Measurements from ENCODE around the gene BMP2K. TPM values are rescaled to one million over a fixed set of nuclear protein-coding genes. Genes with fewer than 3 reads are reported as not detected.

Gene BMP2K
- polyA plus RNA-seq, 4 donors = 9.7 to 134 (median 10.9) TPM

- peaks cover 0 to 2% (median 0%) of the 10 kb centered on the region in 3 donors for H3K27me3 ChIP-seq (ENCODE audit: control insufficient read depth in 3 of 3, insufficient read depth in 3 of 3, low read length in 3 of 3)
- 70 to 82% (median 78%) methylated on average over 5 of the region's 5 CpGs for WGBS, 3 donors
- peak in 1 of 2 donors; percentile 26 for DNase-seq
- no peak overlapping the region for H3K4me3 ChIP-seq (ENCODE audit: low read depth in 1 of 3, low read length in 3 of 3)
- no peak for FAIRE-seq
- H3K36me3 ChIP-seq (ENCODE audit: control insufficient read depth in 3 of 3, insufficient read depth in 2 of 3, low read depth in 1 of 3, low read length in 3 of 3) = no peaks in the 10 kb centered on the region
- H3K4me1 ChIP-seq (ENCODE audit: control insufficient read depth in 3 of 3, insufficient read depth in 2 of 3, low read depth in 1 of 3, low read length in 2 of 3) = no peaks in the 10 kb centered on the region
- H3K9me3 ChIP-seq (ENCODE audit: control insufficient read depth in 2 of 2, insufficient read depth in 1 of 2, low read depth in 1 of 2, low read length in 1 of 2) = no peaks in the 10 kb centered on the region
- no peak overlapping the region for H3K27ac ChIP-seq (ENCODE audit: low read depth in 1 of 3, low read length in 2 of 3)
Observed at GRCh38 chr4:78956975-78957374, 180.8 kb downstream of the BMP2K start.

GRCh38 chr4:78960926-78961325 is 184.8 kb downstream of the BMP2K start:
- WGBS, 3 donors = 69 to 79% (median 70%) methylated on average over 3 of the region's 3 CpGs
- Histone ChIP-seq H3K27ac (ENCODE audit: low read depth in 1 of 3, low read length in 2 of 3) (no peak overlapping the region), H3K9me3 (ENCODE audit: control insufficient read depth in 2 of 2, insufficient read depth in 1 of 2, low read depth in 1 of 2, low read length in 1 of 2) (peaks cover 0 to 4% of the 10 kb centered on the region in 2 donors), H3K4me1 (ENCODE audit: control insufficient read depth in 3 of 3, insufficient read depth in 2 of 3, low read depth in 1 of 3, low read length in 2 of 3) (no peaks in the 10 kb centered on the region), H3K27me3 (ENCODE audit: control insufficient read depth in 3 of 3, insufficient read depth in 3 of 3, low read length in 3 of 3) (peaks cover 0 to 2% (median 0%) of the 10 kb centered on the region in 3 donors), H3K36me3 (ENCODE audit: control insufficient read depth in 3 of 3, insufficient read depth in 2 of 3, low read depth in 1 of 3, low read length in 3 of 3) (no peaks in the 10 kb centered on the region), H3K4me3 (ENCODE audit: low read depth in 1 of 3, low read length in 3 of 3) (no peak overlapping the region)
- FAIRE-seq (no peak), DNase-seq (no peak)

Other genes starting within 250 kb of the BMP2K start
- 10 to 100 TPM; 17.5 to 96.6 (median 53.3) TPM for gene ANXA3, start 224.6 kb upstream of the BMP2K start, polyA plus RNA-seq
- 10 to 100 TPM in 1 of 4 donors, 1 to 10 TPM in 3; 6.9 to 13.9 (median 9.6) TPM for gene PAQR3, start 163.1 kb downstream of the BMP2K start, polyA plus RNA-seq

Measured in small intestine (tissue), 7 donors.